GM12875 (cell line): ENCODE results near the gene FMO3.

Experiments used
- H3K4me3 ChIP-seq: one replicate; pipeline ENCODE4 v1.5.1; 2011; ENCODE audit warnings: low read depth, low read length, control low read depth
- CTCF ChIP-seq: IDR thresholded peaks from 2 replicates; pipeline ENCODE4 v1.5.1; 2011; ENCODE audit warnings: low read depth, mild to moderate bottlenecking, control low read depth, inconsistent platforms, low read length, moderate library complexity, borderline replicate concordance; ENCODE audit not compliant: insufficient read depth

FMO3 gene

GRCh38 chr1:171127099-171127498, 36.4 kb downstream of the FMO3 start:
- TF ChIP-seq CTCF, result no peak

GRCh38 chr1:171127501-171127900, 36.8 kb downstream of the FMO3 start:
- no peak overlapping the region for H3K4me3 ChIP-seq
- TF ChIP-seq CTCF, result no peak

More at GRCh38 chr1:171127099-171127498, 36.4 kb downstream of the FMO3 start:
- no peak overlapping the region for H3K4me3 ChIP-seq

- no peak overlapping the region for H3K4me3 ChIP-seq
- no peak for TF ChIP-seq CTCF
Measured at GRCh38 chr1:171128463-171128862, 37.8 kb downstream of the FMO3 start.

GRCh38 chr1:171134204-171134923, 43.7 kb downstream of the FMO3 start:
- TF ChIP-seq CTCF, result no peak
- no peak overlapping the region for H3K4me3 ChIP-seq

- TF ChIP-seq CTCF, result no peak
- no peak overlapping the region for H3K4me3 ChIP-seq
Measured at GRCh38 chr1:171137580-171137979, 46.9 kb downstream of the FMO3 start.

- TF ChIP-seq CTCF, result no peak
Measured at GRCh38 chr1:171138980-171139379, 48.3 kb downstream of the FMO3 start.

GRCh38 chr1:171139890-171140289, 49.2 kb downstream of the FMO3 start:
- H3K4me3 ChIP-seq, result no peak overlapping the region
- TF ChIP-seq CTCF, result no peak

More at GRCh38 chr1:171138980-171139379, 48.3 kb downstream of the FMO3 start:
- no peak overlapping the region for H3K4me3 ChIP-seq
